MM.1S (cell line): ENCODE data around the gene METAP1D.

Source experiments
- EZH2phosphoT487 ChIP-seq: fragments of 300-600 bp; sonication (generic); IDR thresholded peaks from 2 replicates; pipeline ENCODE4 v1.6.1; 2018; ENCODE audit warnings: antibody characterized with exemption, low read length
- TF ChIP-seq, protein P1 (sequence below): fragments of 300-600 bp; sonication (generic); IDR thresholded peaks from 2 replicates; pipeline ENCODE4 v1.5.1; 2016; ENCODE audit warnings: antibody characterized with exemption, low read length, mixed read lengths

DNA sequence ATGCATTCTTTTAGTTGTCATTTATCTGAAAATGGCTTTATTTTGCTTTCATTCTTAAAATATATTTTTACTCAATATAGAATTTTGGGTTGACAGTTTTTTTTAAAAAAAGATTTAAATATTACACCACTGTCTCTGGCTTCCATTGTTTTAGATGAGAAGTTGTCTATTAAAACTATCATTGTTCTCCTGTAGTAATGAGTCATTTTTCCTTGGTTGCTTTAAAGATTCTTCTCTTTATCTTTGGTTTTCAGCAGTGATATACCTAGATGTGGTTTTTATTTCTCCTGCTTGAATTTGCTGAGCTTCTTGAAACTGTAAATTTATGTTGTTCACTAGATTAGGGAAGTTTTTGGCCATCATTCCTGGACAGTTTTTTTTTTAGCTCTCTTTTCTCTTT, 129.7 kb downstream of the METAP1D start:
- TF ChIP-seq EZH2phosphoT487: no peak
- TF ChIP-seq, protein P1, sequence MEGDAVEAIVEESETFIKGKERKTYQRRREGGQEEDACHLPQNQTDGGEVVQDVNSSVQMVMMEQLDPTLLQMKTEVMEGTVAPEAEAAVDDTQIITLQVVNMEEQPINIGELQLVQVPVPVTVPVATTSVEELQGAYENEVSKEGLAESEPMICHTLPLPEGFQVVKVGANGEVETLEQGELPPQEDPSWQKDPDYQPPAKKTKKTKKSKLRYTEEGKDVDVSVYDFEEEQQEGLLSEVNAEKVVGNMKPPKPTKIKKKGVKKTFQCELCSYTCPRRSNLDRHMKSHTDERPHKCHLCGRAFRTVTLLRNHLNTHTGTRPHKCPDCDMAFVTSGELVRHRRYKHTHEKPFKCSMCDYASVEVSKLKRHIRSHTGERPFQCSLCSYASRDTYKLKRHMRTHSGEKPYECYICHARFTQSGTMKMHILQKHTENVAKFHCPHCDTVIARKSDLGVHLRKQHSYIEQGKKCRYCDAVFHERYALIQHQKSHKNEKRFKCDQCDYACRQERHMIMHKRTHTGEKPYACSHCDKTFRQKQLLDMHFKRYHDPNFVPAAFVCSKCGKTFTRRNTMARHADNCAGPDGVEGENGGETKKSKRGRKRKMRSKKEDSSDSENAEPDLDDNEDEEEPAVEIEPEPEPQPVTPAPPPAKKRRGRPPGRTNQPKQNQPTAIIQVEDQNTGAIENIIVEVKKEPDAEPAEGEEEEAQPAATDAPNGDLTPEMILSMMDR: no peak
